ENCODE results near the gene POMGNT2. TPM values are rescaled to one million over a fixed set of nuclear protein-coding genes. Genes with fewer than 3 reads are reported as not detected.

The POMGNT2 gene
- total and polyA plus RNA-seq, 4 donors: 5.8 to 6.6 (median 6.5) TPM

DNA sequence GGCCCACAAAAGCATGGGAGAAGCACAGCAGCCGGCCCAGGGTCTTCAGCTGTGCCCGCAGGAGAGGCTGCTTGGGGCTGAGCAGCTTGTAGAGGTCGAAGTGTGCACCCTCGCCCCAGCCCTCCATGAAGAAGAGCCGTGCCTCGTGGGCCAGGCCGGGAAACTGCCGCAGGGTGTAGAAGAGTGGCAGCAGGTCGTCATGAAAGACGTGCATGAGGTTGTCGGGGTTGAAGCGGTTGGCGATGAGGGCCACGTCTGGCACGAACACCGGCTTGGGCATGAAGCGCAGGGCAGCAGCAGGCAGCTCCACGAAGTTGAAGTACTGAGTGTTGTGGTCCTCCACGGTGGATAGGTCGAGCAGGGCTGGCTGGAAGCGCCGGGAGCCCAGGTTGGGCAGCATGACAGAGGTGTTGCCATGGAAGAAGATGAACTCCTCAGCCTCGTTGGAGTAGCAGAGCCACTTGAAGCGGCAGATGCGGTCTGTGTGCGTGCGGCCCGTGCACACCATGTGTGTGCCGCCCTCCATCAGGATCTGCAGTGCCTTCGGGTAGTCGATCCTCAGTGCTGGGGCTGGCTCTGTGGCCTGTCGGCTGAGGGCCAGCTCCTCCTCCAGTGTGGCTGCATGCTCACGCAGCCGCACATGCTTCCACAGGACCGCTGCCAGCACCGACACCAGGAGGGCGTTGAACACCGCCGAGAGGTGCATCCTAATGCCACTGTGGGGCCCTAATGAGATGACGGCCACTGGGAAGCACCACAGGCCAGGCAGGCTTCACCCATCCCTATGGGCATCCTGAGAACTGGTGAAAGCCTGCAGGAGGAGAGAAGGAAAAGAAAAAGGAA lies 24.9 kb downstream of the POMGNT2 start:
- peaks cover 0 to 16% (median 4%) of the 10 kb centered on the region in 4 donors for H3K36me3 ChIP-seq (ENCODE audit: control insufficient read depth in 4 of 4, insufficient read depth in 3 of 4, low read depth in 1 of 4, low read length in 3 of 4)
- 97% methylated on average over 40 of the region's 40 CpGs for WGBS
- no peak overlapping the region for H3K4me3 ChIP-seq (ENCODE audit: low read depth in 1 of 3, low read length in 3 of 3)
- TF ChIP-seq HNF4G (IDR thresholded peaks at IDR 0.05): no peak
- TF ChIP-seq, protein P1, sequence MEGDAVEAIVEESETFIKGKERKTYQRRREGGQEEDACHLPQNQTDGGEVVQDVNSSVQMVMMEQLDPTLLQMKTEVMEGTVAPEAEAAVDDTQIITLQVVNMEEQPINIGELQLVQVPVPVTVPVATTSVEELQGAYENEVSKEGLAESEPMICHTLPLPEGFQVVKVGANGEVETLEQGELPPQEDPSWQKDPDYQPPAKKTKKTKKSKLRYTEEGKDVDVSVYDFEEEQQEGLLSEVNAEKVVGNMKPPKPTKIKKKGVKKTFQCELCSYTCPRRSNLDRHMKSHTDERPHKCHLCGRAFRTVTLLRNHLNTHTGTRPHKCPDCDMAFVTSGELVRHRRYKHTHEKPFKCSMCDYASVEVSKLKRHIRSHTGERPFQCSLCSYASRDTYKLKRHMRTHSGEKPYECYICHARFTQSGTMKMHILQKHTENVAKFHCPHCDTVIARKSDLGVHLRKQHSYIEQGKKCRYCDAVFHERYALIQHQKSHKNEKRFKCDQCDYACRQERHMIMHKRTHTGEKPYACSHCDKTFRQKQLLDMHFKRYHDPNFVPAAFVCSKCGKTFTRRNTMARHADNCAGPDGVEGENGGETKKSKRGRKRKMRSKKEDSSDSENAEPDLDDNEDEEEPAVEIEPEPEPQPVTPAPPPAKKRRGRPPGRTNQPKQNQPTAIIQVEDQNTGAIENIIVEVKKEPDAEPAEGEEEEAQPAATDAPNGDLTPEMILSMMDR (IDR thresholded peaks at IDR 0.05; ENCODE audit: low read depth, low read length, missing input control): no peak
- no peak for TF ChIP-seq HNF4A (conservative IDR thresholded peaks at IDR 0.05)
- TF ChIP-seq, protein P2, sequence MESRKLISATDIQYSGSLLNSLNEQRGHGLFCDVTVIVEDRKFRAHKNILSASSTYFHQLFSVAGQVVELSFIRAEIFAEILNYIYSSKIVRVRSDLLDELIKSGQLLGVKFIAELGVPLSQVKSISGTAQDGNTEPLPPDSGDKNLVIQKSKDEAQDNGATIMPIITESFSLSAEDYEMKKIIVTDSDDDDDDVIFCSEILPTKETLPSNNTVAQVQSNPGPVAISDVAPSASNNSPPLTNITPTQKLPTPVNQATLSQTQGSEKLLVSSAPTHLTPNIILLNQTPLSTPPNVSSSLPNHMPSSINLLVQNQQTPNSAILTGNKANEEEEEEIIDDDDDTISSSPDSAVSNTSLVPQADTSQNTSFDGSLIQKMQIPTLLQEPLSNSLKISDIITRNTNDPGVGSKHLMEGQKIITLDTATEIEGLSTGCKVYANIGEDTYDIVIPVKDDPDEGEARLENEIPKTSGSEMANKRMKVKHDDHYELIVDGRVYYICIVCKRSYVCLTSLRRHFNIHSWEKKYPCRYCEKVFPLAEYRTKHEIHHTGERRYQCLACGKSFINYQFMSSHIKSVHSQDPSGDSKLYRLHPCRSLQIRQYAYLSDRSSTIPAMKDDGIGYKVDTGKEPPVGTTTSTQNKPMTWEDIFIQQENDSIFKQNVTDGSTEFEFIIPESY (IDR thresholded peaks at IDR 0.05): no peak
- no peak for TF ChIP-seq GABPA (IDR thresholded peaks at IDR 0.05 in 1 of 2, conservative IDR thresholded peaks at IDR 0.05 in 1 of 2)
- TF ChIP-seq, protein P3, sequence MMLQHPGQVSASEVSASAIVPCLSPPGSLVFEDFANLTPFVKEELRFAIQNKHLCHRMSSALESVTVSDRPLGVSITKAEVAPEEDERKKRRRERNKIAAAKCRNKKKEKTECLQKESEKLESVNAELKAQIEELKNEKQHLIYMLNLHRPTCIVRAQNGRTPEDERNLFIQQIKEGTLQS (IDR thresholded peaks at IDR 0.05): no peak
- TF ChIP-seq, protein P4, sequence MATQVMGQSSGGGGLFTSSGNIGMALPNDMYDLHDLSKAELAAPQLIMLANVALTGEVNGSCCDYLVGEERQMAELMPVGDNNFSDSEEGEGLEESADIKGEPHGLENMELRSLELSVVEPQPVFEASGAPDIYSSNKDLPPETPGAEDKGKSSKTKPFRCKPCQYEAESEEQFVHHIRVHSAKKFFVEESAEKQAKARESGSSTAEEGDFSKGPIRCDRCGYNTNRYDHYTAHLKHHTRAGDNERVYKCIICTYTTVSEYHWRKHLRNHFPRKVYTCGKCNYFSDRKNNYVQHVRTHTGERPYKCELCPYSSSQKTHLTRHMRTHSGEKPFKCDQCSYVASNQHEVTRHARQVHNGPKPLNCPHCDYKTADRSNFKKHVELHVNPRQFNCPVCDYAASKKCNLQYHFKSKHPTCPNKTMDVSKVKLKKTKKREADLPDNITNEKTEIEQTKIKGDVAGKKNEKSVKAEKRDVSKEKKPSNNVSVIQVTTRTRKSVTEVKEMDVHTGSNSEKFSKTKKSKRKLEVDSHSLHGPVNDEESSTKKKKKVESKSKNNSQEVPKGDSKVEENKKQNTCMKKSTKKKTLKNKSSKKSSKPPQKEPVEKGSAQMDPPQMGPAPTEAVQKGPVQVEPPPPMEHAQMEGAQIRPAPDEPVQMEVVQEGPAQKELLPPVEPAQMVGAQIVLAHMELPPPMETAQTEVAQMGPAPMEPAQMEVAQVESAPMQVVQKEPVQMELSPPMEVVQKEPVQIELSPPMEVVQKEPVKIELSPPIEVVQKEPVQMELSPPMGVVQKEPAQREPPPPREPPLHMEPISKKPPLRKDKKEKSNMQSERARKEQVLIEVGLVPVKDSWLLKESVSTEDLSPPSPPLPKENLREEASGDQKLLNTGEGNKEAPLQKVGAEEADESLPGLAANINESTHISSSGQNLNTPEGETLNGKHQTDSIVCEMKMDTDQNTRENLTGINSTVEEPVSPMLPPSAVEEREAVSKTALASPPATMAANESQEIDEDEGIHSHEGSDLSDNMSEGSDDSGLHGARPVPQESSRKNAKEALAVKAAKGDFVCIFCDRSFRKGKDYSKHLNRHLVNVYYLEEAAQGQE (IDR thresholded peaks at IDR 0.05): no peak
- no peak for TF ChIP-seq FOXA1 (IDR thresholded peaks at IDR 0.05)
- no peak for TF ChIP-seq NR2F2 (IDR thresholded peaks at IDR 0.05)
- no peak for TF ChIP-seq TAF1 (conservative IDR thresholded peaks at IDR 0.05)
- TF ChIP-seq JUND (IDR thresholded peaks at IDR 0.05): no peak
- no peak for TF ChIP-seq SP1 (IDR thresholded peaks at IDR 0.05)
- no peak for TF ChIP-seq FOXA2 (IDR thresholded peaks at IDR 0.05)
- no peak for TF ChIP-seq EGR1 (IDR thresholded peaks at IDR 0.05; ENCODE audit: low read depth in 2 of 2)
- no peak overlapping the region for H3K27ac ChIP-seq (ENCODE audit: low read depth in 1 of 2, low read length in 2 of 2)
- H3K4me1 ChIP-seq (ENCODE audit: control insufficient read depth in 4 of 4, insufficient read depth in 4 of 4, low read length in 3 of 4): peaks cover 2 to 8% (median 5%) of the 10 kb centered on the region in 4 donors
- H3K9me3 ChIP-seq (ENCODE audit: control insufficient read depth in 4 of 4, low read length in 3 of 4): no peaks in the 10 kb centered on the region
- no peaks in the 10 kb centered on the region for H3K27me3 ChIP-seq (ENCODE audit: control insufficient read depth in 4 of 4, insufficient read depth in 4 of 4, low read length in 3 of 4)
- no peak for DNase-seq (ENCODE audit: low spot score)
- no peak overlapping the region for H3K9ac ChIP-seq (ENCODE audit: low read depth in 1 of 2, low read length in 2 of 2)

Data from liver (tissue), 9 donors.